Right forelimb (tissue), 1 donor: ENCODE data around the gene SCT.

Source experiments
- DNase-seq: peaks from one replicate; pipeline ENCODE4 v3.0.0-alpha.2; 2018

SCT gene

GRCh38 chr11:581342-581741, 45.6 kb downstream of the SCT start:
- DNase-seq, result no peak

- DNase-seq, result no peak
These were observed 47.0 kb downstream of the SCT start for GRCh38 chr11:579830-580601.

- DNase-seq, result no peak
These were observed 48.5 kb downstream of the SCT start for GRCh38 chr11:578276-579035.

- no peak for DNase-seq
These were observed 49.4 kb downstream of the SCT start for GRCh38 chr11:577611-577894.

- DNase-seq, result no peak
These were observed 50.0 kb downstream of the SCT start for GRCh38 chr11:576811-577610.
